ENCODE results near the gene AXL.
"Not testable (repeated sequence)": the region's sequence is repeated elsewhere in the genome, so short reads cannot be mapped to it uniquely, and the experiment has no call there.

Gene AXL

DNA sequence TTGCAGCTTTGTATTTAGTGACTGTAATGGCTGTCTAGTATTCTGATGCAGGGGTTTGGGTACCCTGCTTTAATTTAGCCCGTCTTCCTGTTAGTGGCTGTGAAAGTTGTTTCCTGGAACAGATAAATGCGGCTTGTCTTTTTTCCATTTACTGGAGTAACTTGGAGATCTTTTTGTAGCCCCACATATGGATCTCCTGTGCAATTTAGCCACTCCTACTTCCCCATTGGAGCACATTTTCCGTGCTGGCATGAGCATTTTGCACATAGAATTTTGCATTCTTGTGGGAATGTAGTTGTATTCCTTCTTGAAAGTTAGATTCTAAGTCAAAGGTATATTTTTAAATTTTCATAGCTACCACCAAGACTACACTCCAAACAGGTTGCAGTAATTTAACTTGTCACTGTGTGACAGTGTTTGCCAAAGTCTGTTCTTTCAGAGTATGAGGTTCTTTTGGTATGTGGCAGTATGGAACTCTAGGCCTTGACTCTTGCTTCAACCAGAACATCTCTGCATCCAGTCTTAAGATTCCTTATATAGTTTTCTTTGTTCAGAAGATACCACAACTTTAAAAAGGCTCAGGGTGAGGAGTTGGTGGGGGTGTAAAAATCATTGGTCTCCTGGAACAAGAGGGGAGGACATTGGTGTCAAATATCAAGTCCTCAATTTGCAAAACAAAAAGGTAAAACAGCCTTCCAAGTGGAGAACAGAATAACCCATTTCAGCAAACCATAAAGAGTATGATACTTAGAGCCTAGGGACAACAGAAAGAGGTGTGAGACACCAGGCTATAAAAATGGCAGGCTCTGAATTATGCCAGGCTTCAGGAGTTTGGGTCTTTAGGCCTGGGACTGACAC is 69.9 kb downstream of the AXL start:
- DNase-seq, result no peak

DNA sequence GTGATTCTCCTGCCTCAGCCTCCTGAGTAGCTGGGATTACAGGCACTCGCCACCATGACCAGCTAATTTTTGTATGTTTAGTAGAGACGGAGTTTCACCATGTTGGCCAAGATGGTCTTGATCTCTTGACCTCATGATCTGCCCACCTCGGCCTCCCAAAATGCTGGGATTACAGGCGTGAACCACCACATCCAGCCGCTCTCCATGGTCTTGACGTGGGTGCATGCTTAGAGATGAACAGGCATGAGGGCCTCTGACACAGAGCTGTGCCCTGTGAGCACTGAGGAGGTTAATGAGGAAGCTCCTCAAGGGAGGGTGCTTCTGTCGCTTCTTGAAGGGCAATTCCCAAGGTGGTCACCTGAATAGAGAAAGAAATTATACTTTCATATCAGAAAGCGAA is 70.8 kb downstream of the AXL start:
- not testable (repeated sequence) for DNase-seq

DNA sequence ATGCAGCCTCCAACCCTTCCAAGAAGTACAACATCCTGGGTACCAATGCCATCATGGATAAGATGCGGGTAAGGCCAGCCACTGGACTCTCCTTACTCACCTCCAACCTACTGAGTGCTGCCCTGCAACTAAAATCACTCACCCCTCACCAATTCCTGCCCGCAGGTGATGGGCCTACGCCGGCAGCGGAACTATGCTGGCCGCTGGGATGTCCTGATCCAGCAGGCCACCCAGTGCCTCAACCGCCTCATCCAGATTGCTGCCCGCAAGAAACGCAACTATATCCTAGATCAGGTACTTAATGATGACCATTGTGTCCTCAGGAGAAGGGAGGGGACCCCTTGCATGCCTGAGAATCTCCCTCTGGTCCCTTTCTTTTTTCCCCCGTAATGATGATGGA is 75.4 kb downstream of the AXL start:
- no peak for DNase-seq

DNA sequence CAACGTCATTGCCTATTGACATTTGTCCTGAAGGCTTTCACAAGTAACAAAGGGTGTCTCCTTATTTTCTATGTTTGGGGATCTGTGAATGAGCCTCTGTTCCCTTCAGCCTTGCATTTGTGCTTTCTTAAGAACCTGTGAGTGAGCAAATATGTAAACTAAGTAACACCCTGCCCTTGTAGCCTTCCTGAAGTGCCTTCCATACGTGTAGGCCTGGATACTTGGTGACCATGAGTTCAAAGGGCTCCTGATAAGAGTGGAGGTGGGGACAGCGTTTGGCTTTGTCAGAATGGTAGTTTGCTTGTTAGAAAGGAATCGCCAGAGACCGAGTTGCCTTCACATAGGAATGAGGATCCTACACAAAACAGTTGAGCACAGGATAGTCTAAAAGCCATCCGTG is 76.5 kb downstream of the AXL start:
- no peak for DNase-seq

DNA sequence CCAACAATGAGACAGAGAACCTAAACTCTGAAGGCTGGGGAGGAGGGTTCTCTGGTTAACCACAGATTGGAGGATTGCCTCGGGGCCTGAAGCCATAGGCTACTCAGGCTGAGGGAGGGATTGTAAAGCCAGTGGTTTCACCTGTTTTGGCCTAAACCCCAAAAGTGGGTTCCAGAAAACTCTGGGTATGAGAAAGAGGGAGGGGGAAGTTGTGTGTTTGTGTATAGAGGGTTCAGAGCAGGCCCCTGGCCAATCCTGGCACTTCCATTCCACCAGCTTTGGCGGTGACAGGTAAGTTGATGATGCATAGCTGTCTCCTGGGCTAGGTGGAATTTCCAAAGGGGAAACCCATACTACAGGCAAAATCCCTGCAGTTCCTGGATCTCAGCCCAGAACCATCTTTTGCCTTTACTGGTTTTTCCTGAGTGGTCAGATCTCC is 77.4 kb downstream of the AXL start:
- DNase-seq, result no peak

DNA sequence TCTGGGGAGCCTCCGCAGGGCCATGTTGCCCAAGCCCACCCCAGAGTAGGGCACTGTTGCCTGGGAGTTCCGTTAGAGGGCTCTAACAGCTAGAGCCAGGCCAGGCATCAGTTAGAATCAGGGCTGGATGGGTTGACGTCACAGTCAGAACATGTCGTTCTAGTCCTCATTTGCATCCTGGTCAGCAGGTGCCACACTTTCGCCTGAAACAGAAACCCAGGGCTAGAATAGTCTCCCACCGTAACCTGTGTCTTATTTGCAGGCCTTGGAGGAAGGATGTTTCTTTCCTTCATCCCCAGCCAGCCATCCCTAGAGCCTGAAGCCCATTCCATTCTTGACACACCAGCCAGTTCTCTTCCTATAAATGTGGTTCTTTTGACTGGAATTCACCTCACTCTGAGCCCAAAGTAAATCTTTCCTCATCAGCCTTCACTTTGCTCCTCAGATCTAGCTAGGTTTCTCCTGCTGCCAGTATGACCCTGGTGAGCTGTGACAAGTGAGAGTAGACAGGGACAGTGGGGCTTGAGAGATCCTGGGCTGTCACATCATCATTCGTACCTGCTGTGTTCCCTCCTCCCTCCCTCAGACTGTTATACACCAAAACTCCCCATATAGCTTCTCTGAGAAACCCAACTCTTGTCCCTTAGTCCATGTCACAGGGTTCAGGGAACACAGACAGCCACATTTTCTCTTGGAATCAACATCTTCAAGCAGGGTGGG is 78.8 kb downstream of the AXL start:
- DNase-seq, result no peak

DNA sequence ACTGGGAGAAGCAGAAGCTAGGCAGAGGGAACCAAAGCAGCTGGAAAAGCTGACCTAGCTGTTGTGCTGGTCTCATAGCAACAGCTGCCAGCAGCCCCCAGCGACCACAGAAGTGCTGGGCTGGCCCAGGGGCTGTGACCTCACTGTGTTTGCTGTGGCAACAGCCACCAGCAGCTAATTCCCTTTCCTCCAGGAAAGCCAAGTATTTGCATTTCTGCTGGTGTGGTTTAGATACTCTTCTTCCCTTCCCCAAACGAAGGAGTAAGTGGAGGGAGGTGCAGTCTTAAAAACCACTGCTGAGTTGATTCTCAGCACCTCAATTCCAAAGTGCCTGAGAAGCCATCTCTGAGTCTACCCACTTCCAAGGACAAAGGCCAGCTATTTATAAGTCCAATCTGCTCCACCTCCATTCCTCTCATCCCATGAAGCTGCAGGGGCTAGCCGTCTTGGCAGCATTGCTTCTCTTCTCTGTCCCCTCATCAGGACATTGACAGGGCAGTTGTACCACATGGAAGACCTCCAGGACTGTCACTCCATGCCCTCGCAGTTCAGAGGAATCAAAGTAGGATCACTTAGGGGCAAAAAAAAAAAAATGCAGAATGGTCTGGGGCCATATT is 79.4 kb downstream of the AXL start:
- no peak for DNase-seq

DNA sequence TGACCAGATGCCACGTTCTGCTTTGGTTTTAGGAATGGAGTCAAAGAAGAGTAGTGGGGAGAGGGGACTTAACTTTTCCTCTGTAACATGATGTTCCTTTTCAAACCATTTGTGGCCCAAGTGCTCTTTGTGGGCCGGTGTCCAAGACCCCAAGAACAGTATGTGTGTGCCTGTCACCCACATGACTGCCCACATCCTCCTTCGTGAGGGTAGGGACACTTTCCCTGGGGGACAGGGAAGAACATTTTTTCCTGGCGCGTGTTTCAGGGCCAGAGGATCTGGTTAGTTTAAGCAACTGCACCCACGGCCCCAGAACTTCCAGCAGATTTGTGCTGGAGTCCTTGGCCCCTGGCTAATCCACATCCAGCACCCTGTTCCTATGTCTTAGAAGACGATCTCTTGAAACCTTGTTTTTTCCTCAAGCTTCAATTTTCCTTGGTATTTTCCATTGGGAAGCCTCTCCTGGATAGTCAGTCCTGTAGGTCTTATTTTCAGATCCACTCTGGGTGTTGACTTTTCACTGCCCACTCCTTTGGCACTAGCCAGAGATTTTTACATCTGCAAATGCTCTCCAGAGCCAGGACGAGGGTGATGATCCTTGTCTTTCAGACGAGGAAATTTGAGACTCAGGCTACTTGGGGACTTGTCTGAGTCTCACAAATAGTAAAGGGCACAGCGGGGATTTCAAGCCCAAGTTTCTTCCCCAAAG is 80.2 kb downstream of the AXL start:
- no peak for DNase-seq

DNA sequence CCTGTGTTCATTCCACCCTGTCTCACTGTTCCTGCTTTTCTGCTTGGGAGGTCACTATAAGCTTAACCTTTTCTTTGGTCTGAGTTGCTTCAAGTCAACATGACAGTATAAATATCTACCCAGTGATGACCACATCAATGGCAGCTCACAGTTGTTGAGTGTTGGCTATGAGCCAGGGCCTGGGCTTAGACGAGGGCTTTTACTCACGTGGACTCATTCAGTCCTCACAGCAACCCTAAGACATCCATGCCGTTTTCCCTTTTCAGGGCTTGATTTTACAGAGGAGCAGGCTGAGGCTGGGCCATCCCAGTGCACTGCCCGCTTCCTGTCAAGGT is 80.7 kb downstream of the AXL start:
- DNase-seq, result no peak

DNA sequence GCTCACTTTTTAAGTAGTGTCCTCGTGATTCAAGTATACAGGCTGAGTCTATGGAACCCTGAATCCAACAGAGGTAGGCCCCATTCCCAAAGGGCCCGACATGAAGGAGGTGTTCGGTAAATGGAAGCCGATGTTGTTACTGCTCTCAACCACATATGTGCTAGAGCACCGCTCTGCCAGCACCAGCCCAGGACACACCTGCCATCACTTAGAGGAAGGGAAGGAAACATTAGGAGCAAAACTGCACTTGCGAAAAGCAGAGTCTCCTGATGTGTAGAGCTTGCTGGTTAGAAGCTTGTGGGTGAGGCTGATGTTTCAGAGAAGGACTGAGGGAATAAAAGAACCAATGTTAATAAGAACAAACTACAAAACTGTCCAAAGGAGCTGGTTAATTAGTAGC is 81.5 kb downstream of the AXL start:
- DNase-seq, result no peak

DNA sequence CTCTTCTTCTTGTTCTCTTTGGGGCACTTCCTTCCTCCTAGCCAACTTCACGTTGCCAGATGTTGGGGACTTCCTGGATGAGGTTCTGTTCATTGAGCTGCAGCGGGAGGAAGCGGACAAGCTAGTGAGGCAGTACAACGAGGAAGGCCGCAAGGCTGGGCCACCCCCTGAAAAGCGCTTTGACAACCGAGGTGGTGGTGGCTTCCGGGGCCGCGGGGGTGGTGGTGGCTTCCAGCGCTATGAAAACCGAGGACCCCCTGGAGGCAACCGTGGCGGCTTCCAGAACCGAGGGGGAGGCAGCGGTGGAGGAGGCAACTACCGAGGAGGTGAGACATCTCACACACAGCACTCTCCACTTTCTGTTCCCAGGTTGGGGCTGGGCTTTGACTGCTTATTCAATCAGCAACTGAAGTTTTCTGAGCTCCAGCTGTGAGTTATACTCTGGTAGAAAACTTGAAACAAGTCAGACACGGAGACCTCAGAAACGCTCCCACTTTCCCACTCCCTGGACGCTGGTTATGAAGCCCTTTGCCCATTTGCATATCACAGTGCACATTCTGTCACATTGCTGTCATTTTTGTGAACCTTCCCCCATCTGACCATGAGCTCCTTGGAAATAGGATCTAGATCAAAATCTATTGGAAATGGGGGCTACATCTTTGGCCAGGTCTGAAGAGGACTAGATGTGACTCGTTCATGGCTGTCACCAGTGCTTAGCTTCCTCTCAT is 83.8 kb downstream of the AXL start:
- no peak for DNase-seq

DNA sequence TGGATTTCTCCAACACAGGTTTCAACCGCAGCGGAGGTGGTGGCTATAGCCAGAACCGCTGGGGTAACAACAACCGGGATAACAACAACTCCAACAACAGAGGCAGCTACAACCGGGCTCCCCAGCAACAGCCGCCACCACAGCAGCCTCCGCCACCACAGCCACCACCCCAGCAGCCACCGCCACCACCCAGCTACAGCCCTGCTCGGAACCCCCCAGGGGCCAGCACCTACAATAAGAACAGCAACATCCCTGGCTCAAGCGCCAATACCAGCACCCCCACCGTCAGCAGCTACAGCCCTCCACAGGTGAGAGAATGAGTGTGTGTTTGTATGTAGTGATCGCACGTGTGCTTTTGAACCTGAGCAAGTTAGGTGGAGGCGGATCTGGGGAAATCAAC is 84.9 kb downstream of the AXL start:
- no peak for DNase-seq

DNA sequence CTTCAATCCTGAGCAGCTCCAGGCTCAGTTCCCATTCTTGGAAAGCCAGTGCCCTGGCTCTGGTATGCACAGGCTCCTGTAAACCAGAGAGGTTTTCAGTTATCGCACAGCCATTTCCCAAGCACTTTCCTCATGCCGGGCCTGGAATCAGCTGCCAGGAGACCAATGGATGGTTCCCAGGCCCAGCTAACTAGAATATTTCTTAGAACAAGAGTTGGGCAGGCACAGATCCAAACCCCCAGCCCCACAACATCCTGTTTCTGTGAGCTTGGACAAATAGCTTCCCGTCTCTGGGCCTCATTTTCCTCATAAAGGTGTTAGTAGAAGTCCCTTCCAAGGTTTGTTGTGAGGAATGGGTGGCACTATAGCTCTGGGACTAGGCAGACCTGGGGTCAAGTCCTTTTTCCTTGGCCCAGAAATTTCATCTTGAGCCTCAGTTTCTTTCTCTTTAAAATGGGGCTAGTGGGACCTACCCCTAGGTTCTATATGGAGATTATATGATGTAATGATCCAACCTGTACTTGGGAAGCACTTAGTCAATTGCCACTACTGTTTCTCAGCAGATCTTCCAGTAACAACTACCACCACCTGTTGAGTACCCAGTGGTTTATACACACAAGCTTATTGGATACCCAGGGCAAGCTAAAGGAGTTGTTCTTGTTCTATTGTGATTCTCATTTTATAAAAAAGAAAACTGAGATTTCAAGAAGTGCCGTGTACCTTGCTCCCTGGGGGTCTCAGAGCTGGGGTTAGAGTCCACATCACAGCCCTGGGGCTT is 85.9 kb downstream of the AXL start:
- DNase-seq, result no peak

DNA sequence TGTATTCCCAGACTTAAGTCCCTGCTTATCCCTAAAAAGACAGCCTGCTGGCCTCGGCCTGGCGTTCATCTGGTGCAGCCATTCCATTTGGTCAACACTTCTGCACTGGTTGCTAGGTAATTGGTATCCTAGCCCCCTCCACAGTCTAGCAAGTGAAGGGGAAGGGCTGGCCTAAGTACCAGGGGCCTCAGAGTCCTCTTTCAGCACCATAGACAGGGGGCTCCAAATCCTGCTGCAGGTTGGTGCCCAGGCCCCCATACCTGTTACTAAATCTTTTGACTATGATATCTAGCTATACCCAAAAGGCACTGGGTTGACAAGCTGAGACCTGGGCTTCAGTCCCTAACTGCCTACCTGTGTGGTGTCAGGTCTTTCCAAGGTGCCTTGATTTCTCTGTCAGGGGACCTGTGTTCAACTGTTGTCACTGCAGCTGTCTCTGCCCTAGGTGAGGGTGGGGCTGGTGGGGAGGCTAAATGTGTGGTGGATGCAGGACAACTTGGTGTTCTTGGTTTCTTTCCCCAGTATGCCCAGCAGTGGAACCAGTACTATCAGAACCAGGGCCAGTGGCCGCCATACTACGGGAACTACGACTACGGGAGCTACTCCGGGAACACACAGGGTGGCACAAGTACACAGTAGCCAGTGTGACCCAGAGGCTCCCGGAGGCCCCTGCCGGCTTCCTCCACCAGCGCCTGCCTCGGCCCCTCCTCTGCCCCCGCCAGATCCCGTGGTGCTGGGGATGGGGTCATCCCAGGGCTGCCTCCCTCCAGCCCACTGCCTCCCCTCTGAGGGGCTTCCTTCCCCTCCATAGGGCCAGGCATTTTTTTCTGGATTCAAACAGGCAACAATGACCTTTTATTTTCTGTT is 87.1 kb downstream of the AXL start:
- no peak for DNase-seq

DNA sequence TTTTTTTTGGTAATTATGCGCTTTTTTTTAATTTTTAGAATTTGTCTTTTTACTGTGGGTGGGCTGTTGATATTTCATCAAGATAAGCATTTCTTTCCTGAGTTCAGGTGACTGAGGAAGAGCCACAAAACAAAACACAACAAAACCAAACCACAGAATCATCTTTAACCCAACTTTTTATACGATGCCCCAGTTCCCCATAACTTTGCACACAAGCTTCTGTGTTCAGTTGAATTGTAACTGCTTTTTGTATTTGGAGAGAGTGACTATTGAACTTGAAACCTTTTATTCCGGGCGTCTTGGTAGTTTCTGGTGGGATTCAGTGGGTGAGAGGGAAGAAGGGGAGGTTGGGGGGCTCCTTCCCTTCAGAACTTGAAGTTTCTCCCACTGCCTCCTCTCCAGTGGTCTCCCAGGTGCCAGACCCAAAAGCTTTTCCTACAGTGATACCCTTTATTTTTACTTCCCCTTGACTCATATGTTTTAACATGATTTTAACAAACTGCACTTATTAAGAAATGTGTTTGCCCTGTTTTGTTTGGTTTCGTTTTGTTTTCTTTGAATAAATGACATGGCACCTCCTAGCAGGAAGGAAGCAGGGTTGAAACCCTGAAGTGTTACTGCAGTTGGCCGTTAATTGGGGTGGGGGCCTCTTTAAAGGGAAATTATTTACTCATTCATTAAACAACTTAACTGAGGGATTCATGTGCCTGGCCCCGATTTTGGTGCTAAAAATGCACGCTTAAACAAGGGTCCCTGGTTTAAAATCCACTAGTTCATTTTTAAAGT is 88.3 kb downstream of the AXL start:
- DNase-seq, result no peak

DNA sequence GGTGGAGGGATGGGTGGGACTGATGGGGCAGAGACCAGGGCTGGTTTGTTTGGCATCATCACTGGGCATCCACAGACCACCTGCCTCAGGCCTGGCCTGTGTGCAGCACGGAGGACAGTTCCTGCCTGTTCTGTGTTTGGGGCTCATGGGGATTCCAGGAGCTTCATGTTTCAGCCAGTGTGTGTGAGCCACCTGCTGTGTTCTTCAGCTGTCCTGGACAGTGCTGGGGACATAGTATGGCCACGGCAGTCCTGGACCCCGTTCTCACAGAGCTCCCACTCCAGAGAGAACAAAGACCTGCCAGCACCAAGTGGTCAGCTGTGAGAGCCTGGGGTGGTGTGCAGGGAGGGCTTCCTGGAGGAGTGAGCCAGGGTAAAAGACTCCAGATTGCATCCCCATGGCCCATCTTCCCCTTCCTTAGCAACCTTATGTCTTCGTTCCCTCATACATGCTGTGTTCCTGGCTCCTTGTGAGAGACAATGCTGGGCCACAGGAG is 89.0 kb downstream of the AXL start:
- DNase-seq, result no peak

DNA sequence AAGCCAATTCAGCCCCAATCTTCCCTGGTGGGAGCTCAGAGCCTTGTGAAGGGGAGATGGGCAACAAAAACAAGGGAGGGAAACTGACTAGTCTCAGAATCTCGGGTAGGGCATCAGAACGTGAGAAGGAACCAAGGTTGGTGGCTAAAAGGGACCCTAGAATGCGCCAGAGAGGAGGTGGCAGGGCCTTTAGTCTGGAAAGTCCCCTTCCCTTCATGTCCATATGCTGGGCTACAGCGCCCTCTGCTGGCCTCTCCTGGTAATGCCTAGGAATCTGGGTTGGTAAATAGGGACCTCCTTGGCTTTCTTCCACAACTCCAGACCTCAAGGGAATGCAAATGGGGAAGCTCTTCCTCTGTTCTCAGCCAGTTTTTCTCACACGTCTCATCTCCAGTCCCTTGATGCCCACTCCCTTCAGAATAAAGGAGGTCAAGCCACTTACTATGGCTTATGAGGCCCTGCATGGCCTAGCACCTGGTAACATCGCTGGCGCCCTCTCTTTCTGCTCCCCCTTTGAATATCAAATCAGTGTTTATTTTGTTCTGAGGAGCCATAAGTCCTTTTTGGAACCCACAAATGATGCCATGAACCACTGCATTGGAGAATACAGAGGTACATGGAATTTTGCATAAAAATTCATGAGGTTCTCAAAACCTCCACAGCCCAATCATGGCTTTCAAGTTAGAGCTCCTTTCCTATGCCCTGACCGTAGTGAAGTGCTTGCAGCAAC is 89.6 kb downstream of the AXL start:
- no peak for DNase-seq

DNA sequence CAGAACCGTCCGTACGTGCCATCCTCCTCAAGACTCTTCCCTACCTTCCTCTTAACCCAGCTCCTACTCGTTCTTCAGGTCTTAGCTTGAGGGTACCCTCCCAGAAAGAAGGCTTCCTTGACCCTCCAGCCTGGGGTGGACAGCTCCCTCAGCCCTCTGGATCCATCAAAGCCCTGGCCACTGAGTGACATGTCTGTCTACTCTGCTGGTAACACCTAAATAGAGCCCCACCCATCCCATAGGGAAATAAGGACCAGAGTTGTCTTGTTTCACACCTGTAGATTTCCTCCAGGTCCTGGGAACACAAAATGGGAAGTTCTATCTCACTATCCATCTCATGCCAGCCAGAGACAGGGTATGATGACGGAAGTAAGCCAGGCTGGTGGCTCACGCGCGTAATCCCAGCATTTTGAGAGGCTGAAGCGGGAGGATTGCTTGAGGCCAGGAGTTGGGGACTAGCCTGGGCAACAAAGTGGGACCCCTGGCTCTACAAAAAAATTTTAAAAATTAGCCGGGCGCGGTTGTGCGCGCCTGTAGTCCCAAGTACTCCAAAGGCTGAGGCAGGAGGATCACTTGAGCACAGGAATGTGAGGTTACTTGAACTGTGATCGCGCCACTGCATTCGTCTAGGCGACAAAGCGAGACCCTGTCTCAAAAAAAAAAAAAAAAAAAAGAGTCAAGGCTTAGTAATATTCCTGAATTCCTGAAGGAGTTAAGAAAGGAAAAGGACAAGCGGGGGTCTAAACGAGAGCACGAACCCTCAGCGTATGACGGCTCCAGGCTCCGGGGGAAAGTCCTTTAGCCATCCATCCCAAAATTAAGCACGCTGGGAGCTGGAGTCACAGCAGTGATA is 90.4 kb downstream of the AXL start:
- DNase-seq, result no peak
